Measurements from ENCODE around the gene HNRNPH2.

DNA sequence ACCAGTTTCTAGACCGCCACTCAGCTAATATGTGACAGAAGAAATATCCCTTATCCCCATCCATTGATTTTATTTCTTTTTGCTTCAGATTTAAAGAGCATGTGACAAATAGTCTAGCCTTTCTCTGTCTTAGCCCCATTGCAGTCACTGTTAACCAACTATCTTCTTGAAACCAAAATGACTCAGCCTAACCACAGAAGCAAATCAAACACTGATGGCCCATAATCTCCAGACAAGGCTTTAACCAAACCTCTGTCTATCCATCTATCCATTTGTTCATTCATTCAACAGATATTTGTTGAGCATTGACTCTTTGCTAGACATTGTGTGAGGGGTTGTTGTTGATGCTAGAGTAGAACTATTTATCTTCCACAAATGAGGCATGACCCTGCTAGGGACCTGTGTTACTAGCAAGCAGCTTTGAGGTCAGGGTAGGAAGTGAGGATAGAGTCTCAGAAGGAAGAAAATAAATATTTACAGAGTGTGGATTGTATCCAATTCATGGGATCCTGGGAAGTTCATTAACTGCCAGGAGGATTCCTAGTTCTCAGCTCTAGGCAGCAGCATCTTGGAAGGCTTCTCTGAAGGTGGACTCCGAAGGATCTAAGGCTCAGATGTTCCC, 22.5 kb downstream of the HNRNPH2 start:
- TF ChIP-seq, protein P1, sequence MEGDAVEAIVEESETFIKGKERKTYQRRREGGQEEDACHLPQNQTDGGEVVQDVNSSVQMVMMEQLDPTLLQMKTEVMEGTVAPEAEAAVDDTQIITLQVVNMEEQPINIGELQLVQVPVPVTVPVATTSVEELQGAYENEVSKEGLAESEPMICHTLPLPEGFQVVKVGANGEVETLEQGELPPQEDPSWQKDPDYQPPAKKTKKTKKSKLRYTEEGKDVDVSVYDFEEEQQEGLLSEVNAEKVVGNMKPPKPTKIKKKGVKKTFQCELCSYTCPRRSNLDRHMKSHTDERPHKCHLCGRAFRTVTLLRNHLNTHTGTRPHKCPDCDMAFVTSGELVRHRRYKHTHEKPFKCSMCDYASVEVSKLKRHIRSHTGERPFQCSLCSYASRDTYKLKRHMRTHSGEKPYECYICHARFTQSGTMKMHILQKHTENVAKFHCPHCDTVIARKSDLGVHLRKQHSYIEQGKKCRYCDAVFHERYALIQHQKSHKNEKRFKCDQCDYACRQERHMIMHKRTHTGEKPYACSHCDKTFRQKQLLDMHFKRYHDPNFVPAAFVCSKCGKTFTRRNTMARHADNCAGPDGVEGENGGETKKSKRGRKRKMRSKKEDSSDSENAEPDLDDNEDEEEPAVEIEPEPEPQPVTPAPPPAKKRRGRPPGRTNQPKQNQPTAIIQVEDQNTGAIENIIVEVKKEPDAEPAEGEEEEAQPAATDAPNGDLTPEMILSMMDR (conservative IDR thresholded peaks at IDR 0.05): no peak
- no peak for TF ChIP-seq EZH2 (IDR thresholded peaks at IDR 0.05; ENCODE audit: low read depth)

Measured in PC-9 (cell line).